Renal cortex interstitium (tissue), 11 donors: Measurements from ENCODE around the gene KRTAP5-3. TPM values are rescaled to one million over a fixed set of nuclear protein-coding genes. Genes with fewer than 3 reads are reported as not detected.
A peak's percentile ranks its signal among the peaks of the same experiment; 100 is the strongest.

ENCODE experiments used
- DNase-seq, 11 donors: peaks; one replicate each; pipeline ENCODE4 v3.0.0-alpha.2; 2013; ENCODE audit warnings: low read depth in 9 of 11, low spot score in 4 of 11; ENCODE audit errors: extremely low read depth in 1 of 11
- polyA plus RNA-seq, 3 donors: library from polyadenylated mRNA; unstranded; fragments of 120-200 nt; gene quantifications; one replicate each; pipeline ENCODE4 v1.2.1, GENCODE V29; 2013; ENCODE audit not compliant: insufficient read length in 3 of 3

KRTAP5-3 gene
- polyA plus RNA-seq, 3 donors, result not detected

- DNase-seq, result no peak
Measured at GRCh38 chr11:1645357-1645821, 37.1 kb upstream of the KRTAP5-3 start.

GRCh38 chr11:1644601-1645356, 36.5 kb upstream of the KRTAP5-3 start:
- DNase-seq, result no peak

GRCh38 chr11:1643146-1643690, 35.0 kb upstream of the KRTAP5-3 start:
- no peak for DNase-seq

- no peak for DNase-seq
Measured at GRCh38 chr11:1642288-1643145, 34.3 kb upstream of the KRTAP5-3 start.

GRCh38 chr11:1641096-1641495, 32.8 kb upstream of the KRTAP5-3 start:
- no peak for DNase-seq

- DNase-seq, result peak in 1 of 11 donors; percentile 31
Measured at GRCh38 chr11:1640076-1640946, 32.0 kb upstream of the KRTAP5-3 start.

- DNase-seq, result no peak
Measured at GRCh38 chr11:1639666-1640065, 31.4 kb upstream of the KRTAP5-3 start.

- no peak for DNase-seq
Measured at GRCh38 chr11:1639102-1639620, 30.9 kb upstream of the KRTAP5-3 start.

GRCh38 chr11:1638344-1638743, 30.1 kb upstream of the KRTAP5-3 start:
- no peak for DNase-seq

GRCh38 chr11:1637628-1638027, 29.4 kb upstream of the KRTAP5-3 start:
- DNase-seq, result no peak

GRCh38 chr11:1636291-1636950, 28.2 kb upstream of the KRTAP5-3 start:
- no peak for DNase-seq

GRCh38 chr11:1633864-1634263, 25.6 kb upstream of the KRTAP5-3 start:
- no peak for DNase-seq

- DNase-seq, result no peak
Measured at GRCh38 chr11:1632053-1632714, 23.9 kb upstream of the KRTAP5-3 start.

- DNase-seq, result no peak
Measured at GRCh38 chr11:1631066-1631568, 22.9 kb upstream of the KRTAP5-3 start.

GRCh38 chr11:1630271-1630670, 22.0 kb upstream of the KRTAP5-3 start:
- DNase-seq, result no peak

GRCh38 chr11:1629326-1630185, 21.3 kb upstream of the KRTAP5-3 start, which contains the start of gene KRTAP5-5:
Gene KRTAP5-5 (plus strand): TSS chr11:1629775. CDS start chr11:1629841, 66 bp downstream.
- no peak for DNase-seq
